ENCODE data around the gene RHOV.

RHOV gene

GRCh38 chr15:40902605-40903561, 28.8 kb upstream of the RHOV start:
- no peak for DNase-seq

DNA sequence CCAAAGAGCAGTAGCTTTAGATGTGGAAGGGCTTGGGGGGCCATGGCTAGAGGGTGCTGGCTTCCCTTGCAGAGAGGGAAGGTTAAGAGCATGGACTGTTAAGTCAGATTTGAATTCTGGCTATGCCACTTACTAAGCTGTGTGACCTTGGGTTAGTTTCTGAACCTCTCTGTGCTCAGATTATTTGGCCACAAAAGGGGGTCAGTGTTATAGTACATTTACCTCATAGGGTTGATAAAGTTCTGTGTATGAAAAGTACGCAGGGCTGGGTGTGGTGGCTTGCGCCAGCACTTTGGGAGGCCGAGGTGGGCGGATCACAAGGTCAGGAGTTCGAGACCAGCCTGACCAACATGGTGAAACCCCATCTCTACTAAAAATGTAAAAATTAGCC, 27.0 kb upstream of the RHOV start:
- no peak for DNase-seq

- no peak for DNase-seq
Observed at GRCh38 chr15:40900256-40901052, 26.4 kb upstream of the RHOV start.

DNA sequence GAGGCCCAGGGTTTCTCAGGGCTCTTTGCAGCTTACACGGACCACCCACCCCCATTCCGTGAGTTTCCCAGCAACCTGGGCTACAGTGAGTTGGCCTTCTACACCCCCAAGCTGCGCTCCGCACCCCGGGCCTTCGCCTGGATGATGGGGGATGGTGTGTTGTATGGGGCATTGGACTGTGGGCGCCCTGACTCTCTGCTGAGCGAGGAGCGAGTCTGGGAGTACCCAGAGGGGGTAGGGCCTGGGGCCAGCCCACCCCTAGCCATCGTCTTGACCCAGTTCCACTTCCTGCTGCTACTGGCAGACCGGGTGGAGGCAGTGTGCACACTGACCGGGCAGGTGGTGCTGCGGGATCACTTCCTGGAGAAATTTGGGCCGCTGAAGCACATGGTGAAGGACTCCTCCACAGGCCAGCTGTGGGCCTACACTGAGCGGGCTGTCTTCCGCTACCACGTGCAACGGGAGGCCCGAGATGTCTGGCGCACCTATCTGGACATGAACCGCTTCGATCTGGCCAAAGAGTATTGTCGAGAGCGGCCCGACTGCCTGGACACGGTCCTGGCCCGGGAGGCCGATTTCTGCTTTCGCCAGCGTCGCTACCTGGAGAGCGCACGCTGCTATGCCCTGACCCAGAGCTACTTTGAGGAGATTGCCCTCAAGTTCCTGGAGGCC, 25.6 kb upstream of the RHOV start:
- DNase-seq, result no peak

- peak; percentile 58 for DNase-seq
Observed at GRCh38 chr15:40894681-40895448, 20.8 kb upstream of the RHOV start.

GRCh38 chr15:40893733-40894680, 20.0 kb upstream of the RHOV start, which contains the start of gene VPS18:
Gene VPS18 (plus strand): TSS chr15:40894450. CDS start chr15:40894769, 319 bp downstream.
- DNase-seq, result peak; percentile 98

DNA sequence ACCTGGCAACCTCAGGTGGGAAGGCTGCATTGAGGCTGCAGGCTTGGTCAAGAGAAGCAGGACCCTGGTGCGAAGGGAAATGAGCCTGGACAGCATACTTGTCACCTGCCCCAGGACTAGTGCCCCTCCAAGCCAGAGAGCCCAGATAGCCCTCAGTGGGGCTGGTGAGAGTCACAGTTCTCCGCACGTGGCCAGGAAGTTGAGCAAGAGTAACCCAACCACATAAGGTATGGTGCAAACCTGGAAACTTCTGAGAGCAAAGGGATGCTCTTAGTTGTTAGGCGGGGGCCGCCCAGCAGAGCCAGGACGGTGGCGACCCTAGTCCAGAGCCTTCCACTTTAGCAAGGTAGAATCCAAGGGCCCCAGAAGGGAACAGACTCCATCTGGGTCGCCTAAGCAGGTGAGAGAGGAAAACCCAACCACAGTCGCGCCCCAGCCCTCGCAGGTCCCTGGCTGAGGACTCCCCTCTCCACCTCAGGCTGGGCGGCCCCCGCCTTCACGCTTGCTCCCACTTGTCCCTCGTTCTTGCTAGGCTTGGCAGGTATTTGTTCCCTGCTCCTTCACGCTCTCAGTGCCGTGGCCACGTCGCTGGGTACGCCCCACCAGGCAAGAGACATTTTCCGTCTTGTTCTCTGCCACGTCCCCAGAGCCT, 19.1 kb upstream of the RHOV start:
- DNase-seq, result no peak

DNA sequence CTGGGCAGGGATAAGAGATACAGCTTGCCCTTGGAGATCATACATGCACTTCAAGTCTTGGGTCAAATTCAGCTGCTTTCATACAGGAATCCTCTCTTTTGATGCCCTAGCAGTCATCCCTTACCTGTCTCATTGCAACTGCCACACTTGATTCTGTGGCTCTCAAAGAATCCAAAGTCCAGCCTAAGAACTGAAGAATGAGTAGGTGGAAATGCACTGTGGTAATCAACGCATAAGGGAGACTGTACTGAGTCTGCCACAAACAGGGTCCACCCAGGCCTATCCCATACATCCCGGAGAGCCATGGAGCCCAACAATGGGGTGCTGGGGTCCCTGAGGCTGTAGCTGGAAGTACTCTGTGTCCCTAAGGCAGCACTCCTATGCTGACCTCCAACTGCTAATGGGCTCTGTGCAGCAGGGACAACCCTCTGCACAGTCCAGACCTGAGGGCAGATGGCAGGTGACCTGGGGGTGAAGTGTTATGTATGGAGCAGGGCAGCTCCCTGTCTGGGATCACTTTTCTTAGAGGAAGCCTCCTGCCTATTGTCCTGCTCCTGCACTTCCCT, 18.5 kb upstream of the RHOV start:
- DNase-seq, result no peak

DNA sequence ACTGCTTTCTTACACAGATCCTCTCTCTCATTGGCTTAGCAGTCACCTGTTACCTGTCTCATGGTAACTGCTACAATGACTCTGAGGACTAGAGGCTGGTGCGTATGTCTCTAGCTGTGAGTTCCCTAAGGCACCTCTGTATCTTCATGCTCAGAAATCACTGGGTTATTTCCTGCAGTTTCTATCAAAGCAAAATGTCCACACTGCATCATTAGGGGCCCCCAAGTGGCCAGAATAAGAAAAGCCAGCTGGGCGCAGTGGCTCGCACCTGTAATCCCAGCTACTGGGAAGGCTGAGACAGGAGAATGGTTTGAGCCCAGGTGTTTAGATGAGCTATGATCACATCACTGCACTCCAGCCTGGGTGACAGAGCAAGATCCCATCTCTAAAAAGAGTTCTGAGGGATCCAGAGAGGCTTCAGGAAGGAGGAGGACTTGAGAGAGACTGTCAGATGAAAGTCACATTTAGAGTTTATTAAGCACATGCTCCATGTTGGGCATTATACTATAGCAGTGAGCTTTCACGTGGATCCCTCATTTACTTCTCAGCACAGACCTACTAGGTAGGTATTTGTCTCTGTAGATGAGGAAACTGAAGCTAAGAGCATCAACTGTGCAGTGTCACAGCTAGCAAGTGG, 17.9 kb upstream of the RHOV start:
- peak; percentile 63 for DNase-seq

DNA sequence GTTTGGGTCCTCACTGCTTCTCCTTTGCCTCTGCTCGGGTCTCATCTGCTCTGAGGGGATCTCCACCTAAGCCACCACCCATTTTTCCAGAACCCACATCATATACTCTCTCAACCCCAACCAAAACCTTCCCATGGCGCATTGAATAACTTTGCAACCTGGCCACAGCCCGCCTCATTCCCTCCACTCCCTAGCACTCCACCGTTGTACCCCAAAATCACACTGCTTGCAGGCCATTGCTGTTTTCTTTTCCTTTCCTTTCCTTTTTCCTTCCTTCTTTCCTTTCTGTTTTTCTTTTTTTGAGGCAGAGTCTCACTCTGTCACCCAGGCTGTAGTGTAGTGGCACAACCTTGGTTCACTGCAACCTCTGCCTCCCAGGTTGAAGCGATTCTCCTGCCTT, 17.1 kb upstream of the RHOV start:
- no peak for DNase-seq

DNA sequence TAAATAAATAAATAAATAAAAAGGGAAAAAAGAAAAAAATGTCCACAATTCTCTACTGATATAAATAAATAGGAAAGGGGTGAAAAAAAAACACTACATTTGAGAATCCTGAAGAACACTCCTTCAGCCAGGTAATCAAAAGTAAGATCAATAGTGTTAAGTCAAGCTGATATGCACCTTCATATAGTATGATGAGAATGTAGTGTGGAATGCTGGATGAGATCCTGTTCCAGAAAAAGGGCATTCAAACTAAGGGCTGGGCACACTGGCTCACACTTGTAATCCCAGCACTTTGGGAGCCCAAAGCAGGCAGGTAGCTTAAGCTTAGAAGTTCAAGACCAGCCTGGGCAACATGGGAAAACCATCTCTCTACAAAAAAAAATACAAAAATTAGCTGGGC, 15.1 kb upstream of the RHOV start:
- no peak for DNase-seq

DNA sequence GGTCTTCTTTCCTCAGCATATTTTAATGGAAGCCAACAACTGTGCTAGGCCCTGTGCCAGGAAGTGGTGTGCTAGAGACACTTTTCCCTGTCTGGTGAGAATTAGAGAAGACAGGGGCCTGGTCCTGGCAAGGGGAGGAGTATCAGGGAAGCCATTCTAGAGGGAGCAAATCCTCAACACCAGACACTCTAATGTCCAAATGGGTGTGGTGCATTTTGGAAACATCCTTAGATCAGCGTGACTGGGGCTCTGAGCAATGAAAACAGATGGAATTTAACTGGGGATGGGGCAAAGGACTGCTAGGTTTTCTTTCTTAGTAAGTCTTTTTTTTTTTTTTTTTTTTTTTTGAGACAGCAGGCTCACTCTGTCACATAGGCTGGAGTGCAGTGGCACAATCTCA, 12.6 kb upstream of the RHOV start:
- no peak for DNase-seq

DNA sequence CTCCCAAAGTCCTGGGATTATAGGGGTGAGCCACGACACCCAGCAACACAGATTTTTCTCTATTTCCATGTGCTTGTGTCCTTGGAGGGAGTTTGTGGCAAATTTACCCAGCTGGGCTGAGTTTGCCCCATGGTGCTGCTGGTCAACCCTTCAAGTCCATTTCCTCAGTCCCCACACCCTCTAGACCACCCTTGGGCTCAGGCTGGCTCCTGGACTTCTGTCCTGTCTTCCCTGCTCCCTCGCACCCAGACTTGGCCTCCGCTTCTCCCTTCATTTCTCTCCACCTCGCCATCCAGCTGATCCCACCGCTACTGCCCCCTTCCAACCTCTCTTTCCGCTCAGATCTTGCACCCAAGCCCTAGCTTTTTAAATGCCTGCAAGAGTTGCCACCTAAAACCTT, 7.3 kb upstream of the RHOV start:
- no peak for DNase-seq

DNA sequence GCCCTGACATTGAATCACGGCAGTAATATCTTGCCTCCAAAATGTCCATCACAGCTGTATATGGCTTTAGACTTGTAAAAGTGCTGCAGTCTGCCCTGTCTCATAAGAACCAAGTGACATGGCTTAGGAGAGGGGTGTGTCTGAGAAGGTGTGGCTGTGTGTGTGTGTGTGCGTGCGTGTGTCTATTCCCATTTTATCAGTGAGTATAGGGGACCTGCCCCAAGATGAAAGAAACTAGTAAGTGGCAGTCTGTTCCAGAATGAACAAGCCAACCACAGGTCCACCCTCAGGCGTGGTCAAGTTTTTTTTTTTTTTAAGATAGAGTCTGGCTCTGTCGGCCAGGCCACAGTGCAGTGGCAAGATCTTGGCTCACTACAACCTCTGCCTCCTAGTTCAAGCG, 5.6 kb upstream of the RHOV start:
- no peak for DNase-seq

DNA sequence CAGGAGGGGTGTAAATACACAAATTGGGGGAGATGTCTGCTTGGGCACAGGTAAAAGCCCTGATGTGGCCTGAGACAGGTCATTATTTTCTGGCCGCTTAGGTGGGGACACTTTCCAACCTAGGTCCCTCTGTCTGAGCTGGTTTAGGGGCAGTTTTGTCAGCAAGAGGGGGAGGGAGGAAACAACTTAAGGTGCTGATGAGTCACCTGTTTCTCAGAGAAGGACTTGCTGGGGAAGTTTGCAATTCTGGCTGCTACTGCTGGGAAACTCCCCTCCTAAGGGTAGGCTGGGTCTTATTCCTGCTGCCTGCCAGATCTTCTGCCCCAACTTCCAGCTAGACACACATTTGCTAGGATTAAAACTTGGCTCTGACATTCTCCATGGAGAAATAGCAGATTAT, 4.8 kb upstream of the RHOV start:
- DNase-seq, result peak; percentile 33

DNA sequence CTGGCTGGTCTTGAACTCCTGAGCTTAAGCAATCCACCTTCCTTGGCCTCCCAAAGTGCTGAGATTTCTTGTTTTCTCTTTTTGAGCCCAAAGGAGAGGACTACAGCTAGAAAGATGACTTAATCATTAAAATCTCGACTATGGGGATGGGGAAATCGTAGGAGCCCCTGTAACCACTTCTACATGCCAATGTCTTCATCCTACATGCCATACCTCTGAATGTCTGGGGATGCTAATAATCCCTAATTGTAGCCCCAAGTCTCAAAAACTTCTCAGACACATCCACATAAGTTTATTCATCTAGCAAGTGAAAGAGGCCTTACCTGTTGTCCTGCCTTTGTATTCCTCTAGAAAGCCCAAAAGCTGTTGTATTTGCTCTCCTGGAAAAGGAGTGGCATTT, 3.7 kb upstream of the RHOV start:
- no peak for DNase-seq

DNA sequence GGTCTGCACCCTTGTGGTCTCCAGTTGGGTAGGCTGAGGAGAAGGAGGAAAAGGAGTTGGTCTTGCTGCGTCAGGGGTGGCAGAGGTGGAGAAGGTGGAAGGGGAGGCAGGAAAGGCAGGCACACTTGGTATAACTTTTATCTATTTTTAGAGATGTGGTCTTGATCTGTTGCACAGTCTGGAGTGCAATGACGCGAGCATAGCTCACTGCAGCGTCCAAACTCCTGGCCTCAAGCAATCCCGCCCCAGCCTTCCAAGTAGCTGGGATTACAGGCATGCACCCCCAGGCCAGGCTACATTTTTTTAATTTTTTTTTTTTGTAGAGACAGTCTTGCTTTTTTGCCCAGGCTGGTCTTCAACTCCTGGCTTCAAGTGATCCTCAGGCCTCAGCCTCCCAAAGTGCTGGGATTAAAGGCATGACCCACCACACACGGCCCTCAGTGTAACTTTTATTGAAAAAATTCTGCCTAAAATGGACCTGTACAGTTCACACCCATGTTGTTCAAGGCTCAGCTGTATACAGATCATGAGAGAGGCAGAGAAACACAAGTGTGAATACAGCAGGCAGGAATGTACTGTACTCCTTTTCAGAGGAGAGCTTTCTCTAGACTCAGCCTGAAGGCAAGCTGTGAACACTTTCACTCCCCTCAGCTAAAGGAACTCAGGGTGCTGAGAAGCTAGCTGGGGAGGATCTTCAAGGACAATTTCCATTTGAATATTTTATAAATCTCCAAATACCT, 2.1 kb upstream of the RHOV start:
- DNase-seq, result no peak

DNA sequence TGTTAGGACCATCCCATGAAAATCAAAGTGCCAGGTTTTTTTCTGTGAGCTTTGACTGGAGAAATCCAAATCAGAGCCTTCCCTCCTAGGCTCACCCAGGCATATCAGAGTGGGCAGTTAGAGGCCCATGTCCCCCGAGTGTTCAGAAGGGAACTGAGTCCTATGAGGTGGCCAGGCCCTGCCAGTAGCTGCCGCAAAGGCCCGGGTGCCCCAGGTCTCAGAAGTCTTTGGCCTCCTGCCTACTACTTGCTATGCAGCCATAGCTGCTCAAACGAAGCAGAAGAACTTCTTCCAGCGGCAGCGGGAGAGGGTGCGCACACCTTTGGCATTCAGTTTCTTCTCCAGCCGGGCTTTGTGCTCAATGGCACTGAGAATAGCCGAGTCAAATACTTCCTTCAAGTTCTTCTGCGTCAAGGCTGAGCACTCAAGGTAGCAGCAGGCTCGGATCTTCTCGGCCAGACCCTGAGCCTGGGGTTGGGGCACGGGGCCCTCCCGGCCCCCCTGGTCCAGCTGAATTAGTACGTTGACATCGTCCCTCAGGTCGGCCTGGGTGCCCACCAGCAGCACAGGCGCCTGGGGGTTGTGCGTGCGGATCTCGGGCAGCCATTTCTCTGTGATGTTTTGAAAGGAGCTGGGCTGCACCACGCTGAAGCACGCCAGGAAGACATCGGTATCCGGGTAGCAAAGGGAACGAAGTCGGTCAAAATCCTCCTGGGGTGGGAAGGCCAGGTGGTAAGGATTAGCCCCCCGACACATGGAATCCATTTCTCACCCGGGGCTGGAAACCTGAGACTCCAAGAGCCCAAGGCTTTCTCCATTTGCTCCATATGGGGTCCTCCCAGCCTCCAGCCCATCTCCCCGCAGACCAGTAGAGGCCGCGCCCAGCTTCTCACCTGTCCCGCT, 992 bp downstream of the RHOV start:
- no peak for DNase-seq

All from kidney glomerular epithelial cell (primary cell).